Fibroblast of skin of right quadriceps (primary cell): ENCODE data around the gene UBXN11.

Source experiments
- DNase-seq: peaks from one replicate; pipeline ENCODE4 v3.0.0-alpha.2; 2013

UBXN11 gene

DNA sequence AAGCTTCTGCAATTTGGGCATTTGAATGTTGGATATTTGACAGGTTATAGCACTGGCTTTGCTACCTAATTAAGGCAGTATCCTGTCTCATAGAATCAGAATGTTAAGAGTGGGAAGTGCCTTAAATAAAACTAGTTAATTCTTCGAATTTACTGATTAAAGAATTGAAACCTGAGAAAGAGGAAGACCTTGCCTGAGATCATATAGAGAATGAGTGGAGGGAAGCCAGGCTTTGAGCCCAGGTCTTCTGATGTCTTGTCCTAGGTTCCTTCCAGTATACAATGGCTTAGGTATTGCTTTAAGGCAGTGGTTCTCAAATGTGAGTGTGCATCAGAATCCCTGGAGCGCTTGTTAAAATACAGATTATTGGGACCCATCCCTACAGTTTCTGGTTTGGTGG lies 47.4 kb downstream of the UBXN11 start:
- DNase-seq = no peak

DNA sequence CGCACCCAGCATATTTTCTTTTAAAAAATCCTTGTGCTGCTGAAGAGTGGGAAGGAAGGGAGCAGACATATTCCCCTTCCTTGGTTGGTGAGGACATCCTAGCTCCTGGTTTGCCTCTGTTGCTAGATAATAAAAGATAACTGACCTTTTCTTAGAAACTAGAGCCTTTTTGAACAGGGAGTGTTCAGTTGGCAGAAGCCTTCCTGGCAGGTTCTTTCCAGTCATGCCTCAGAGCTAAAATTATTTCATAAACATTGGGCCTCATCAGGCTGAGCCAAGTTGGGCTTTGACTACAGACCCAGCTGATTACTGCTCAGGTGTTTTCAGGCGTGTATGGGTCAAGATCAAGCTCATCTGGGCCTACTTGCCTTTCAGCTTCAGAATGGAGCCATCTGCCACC lies 49.2 kb downstream of the UBXN11 start:
- no peak for DNase-seq

DNA sequence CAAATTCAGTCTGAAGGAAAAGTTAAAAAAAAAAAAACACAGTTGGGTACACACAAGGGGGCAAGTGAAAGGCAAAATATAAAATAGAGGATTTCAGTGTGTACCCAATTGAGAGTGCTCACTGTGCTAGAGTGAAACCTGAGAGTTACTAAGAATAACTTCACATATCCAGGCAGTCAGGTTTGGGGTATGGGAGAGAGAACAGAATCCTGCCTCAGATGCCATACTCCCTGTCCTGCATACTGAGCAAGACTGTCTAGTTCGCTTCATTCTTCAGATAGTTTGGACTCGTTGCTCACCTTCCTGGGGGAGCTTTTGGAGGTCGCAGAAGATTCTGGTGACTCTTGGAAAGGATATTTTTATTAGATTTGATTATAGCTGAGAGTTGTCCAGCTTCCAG lies 52.0 kb downstream of the UBXN11 start:
- DNase-seq = no peak

DNA sequence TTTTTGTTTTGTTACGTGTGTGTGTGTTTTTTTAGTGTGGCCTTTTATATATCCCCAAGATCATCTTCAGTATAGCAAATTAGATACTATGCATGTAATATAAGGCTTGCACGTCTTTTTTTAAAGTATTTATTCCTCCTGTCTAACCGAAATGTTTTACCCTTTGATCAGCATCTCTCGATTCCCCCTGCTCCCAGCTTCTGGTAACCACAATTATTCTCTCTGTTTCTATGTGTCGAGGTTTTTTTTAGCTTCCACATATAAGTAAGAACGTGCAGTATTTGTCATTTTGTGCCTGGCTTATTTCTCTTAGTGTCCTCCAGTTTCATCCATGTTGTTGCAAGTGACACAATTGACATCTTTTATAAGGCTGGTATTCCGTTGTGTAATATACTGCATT lies 53.7 kb downstream of the UBXN11 start:
- no peak for DNase-seq

DNA sequence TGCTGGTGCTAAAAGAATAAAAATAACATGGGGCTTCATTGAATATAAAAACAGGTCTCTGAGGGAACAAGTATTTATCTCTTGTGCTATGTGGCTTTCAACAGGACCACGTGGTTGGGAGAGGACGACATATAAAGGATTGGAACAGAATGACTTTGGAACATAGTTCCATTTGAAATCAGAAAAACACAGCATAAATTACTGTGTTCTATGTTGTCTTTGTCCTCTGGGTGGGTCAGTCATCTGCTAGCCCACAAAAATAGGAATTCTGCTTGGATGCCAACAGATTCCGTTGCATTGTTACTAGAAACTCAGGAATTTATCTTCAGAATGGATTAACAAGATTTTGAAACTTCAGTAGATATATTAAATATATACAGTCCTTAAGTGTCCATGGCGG lies 66.5 kb downstream of the UBXN11 start:
- no peak for DNase-seq

DNA sequence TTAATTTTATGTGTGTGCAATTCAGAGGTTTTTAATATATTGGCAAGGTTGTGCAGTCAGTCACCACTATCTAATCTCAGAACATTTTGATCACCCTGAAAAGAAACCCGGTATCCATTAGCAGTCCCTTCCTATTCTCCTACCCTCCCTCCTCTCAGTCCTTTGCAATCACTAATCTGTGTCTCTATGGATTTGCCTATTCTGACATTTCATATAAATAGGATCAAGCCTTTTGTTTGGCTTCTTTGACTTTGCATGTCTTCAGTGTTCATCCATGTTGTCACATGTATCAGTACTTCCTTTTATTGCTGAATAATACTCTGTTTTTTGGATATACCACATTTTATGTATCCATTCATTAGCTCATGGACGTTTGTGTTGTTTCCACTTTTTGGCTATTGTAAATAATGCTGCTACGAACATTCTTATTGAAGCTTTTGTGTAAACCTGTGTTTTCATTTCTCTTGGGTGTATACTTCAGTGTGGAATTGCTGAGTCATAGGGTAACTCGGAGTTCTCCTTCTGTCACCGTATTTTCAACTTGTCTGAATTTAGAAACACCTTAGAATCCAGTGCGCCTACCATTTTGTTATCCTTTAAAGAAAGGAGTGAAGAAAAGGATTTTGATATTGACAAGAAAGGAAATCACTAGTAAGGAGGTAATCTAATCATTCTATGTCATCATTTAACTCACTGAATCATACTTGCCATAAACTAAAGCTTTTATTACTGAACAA lies 69.0 kb downstream of the UBXN11 start:
- no peak for DNase-seq

DNA sequence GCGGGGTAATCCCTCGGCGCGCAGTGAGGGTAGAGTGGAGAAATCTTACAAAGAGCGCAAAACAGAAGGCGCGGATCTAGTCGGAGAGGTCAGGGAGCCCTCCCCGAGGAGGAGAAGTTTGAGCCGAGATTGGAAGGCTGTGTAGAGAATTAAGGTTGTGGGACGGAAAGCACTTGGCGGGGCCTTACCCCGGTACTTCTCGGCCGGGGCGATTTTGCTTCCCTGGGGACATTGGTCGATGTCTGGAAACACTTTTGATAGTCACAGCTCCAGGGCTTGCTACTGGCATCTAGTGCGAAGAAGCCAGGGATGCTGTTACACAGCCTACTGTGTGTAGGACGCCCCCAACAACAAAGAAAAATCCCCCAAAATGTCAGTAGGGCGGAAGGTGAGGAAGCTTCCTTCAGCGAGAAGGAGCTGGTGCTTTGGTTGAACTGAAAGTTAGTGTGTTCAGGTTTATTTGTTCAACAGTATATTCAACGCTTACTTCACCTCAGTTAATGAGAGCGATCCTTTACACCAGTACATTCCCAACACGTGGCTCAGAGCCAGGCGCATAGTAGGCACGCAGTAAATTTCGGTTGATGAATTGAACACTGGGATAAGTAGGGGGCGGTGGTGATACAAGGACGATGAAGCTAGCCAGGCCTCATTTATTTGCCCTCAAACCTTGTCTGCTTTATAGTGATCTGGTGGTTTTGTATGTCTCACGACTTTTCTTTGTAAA lies 71.6 kb downstream of the UBXN11 start:
- DNase-seq = peak; percentile 30

DNA sequence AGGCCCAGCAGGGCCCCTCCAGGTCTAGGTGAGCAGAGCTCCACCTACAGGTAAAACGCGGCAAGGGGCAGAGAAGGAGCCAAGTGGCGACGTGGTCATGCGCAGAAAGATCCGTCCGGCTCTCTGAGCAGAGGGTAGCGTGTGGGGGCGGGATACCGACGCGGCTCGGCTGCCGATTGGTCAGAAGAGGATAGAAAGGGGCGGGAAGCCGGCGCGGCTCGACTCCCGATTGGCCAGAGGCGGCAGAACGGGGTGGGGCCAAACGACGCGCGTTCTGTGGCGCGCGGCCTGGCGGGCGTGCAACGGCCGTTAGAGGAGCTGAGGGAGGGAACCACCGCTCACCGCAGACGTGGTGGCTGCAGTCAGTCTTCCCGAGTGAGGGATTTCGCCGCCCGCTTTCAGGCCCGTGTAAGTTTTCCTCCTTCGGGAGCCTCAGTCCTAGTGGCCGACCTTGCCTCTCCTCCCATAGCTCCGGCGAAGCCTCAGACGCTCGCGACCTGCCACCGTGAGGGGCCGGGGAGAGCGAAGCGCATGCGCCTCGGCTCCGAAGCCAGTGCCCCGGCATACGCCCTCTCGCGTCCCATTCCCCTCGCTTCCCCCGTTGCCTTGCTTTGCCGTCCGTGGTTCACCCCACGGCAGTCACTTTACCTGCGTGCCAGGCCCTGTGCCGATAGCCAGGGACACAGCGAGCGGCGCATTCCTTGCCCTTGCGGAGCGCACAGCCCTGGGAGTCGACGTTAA lies 72.4 kb downstream of the UBXN11 start, which contains the start of gene CEP85:
Gene CEP85 (plus strand): TSS at position 298 of the 741 bp plus-strand sequence. CDS start 5,584 bp downstream, outside the sequence.
- DNase-seq = peak; percentile 97
